Vagina (tissue), 2 donors: ENCODE results near the gene TNNT3. TPM values are rescaled to one million over a fixed set of nuclear protein-coding genes. Genes with fewer than 3 reads are reported as not detected.

ENCODE experiments used
- DNase-seq, 2 donors: peaks; one replicate each; pipeline ENCODE4 v3.0.0-alpha.2; 2017; ENCODE audit errors: extremely low spot score in 2 of 2
- H3K27ac ChIP-seq: fragments of 200-600 bp; sonication (generic); one replicate; pipeline ENCODE4 v1.5.1; 2019
- H3K27me3 ChIP-seq: fragments of 200-600 bp; sonication (generic); one replicate; pipeline ENCODE4 v1.5.1; 2019
- H3K36me3 ChIP-seq, 2 donors: fragments of 200-600 bp; sonication (generic); one replicate each; pipeline ENCODE4 v1.5.1; 2017 to 2019
- H3K4me1 ChIP-seq: fragments of 200-600 bp; sonication (generic); one replicate; pipeline ENCODE4 v1.5.1; 2019
- H3K4me3 ChIP-seq, 2 donors: fragments of 200-600 bp; sonication (generic); 1 replicate in 1 of 2; 2 replicates in 1 of 2; pipeline ENCODE4 v1.5.1; 2016 to 2019
- H3K9me3 ChIP-seq: fragments of 200-600 bp; sonication (generic); one replicate; pipeline ENCODE4 v1.5.1; 2019
- POLR2A ChIP-seq, 2 donors: fragments of 450-650 bp; IDR thresholded peaks; one replicate each; pipeline ENCODE4 v1.6.1; 2017; ENCODE audit warnings: antibody characterized with exemption in 2 of 2, mild to moderate bottlenecking in 2 of 2, moderate library complexity in 2 of 2
- POLR2AphosphoS5 ChIP-seq, 2 donors: sonication (generic); formaldehyde crosslinking; IDR thresholded peaks; one replicate each; pipeline ENCODE4 v1.9.0; 2017; ENCODE audit warnings: antibody characterized with exemption in 2 of 2, mild to moderate bottlenecking in 2 of 2, low read depth in 1 of 2; ENCODE audit not compliant: insufficient read depth in 1 of 2
- intact Hi-C: fragments of 100-400 bp; cut with DNase I; formaldehyde crosslinking; loops from one replicate; pipeline ENCODE4 v1.15.1; 2023
- total RNA-seq: library from RNA; depleted of rRNA; stranded (reverse); fragments of >200 nt; gene quantifications from one replicate; pipeline ENCODE4 v1.2.3, GENCODE V29; 2016
- TF ChIP-seq, protein P1 (sequence below), 3 experiments: fragments of 450-650 bp in 2 of 3; fragments of 200-600 bp in 1 of 3; sonication (generic) in 1 of 3; IDR thresholded peaks; one replicate each; pipeline ENCODE4 v1.5.1; 2017 to 2019; ENCODE audit warnings: antibody characterized with exemption in 3 of 3, mild to moderate bottlenecking in 2 of 3, moderate library complexity in 2 of 3

TNNT3 gene
- total RNA-seq, 1 donor from 2014 or later, result 20.4 TPM

DNA sequence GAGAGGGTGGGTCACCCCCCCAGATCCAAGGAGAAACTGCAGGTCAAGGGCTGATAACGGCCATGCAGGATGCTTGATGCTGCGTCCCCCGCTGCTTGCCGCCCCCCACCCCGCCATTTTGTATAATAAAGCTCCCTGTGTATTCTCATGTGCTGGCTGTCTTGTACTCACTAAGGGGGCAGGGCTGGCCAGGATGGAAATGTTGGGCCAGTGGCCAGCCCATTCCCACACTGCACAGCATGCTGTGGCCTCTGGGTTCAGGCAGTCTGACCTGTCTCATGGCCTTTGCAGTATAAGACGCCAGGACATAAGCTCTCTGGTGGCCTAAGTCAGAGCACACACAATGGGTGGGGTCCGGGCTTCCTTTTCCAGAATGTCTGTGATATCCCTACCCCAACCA, 27.4 kb upstream of the TNNT3 start:
- no peak for TF ChIP-seq POLR2A (IDR thresholded peaks at IDR 0.05)
- TF ChIP-seq, protein P1, sequence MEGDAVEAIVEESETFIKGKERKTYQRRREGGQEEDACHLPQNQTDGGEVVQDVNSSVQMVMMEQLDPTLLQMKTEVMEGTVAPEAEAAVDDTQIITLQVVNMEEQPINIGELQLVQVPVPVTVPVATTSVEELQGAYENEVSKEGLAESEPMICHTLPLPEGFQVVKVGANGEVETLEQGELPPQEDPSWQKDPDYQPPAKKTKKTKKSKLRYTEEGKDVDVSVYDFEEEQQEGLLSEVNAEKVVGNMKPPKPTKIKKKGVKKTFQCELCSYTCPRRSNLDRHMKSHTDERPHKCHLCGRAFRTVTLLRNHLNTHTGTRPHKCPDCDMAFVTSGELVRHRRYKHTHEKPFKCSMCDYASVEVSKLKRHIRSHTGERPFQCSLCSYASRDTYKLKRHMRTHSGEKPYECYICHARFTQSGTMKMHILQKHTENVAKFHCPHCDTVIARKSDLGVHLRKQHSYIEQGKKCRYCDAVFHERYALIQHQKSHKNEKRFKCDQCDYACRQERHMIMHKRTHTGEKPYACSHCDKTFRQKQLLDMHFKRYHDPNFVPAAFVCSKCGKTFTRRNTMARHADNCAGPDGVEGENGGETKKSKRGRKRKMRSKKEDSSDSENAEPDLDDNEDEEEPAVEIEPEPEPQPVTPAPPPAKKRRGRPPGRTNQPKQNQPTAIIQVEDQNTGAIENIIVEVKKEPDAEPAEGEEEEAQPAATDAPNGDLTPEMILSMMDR (IDR thresholded peaks at IDR 0.05), result no peak
- no peak overlapping the region for H3K27ac ChIP-seq
- H3K4me1 ChIP-seq, result peaks cover 27% of the 10 kb centered on the region
- no peaks in the 10 kb centered on the region for H3K9me3 ChIP-seq
- no peaks in the 10 kb centered on the region for H3K27me3 ChIP-seq
- H3K36me3 ChIP-seq, result peaks cover 0 to 10% of the 10 kb centered on the region in 2 donors
- intact Hi-C loops, result no loop called here
- no peak overlapping the region for H3K4me3 ChIP-seq
- DNase-seq, result no peak

DNA sequence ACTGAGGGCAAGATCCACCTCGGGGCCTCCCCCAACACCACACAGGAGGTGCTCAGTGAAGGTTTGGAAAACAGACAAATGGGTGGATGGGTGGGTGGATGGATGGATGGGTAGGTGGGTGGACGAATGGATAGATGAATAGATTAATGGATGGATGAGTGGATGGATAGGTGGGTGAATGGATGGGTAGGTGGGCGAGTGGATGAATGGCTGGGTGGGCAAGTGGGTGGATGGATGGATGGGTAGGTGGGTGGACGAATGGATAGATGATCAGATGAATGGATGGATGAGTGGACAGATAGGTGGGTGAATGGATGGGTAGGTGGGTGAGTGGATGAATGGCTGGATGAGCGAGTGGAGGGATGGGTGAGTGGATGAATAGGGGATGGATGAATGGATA, 26.9 kb upstream of the TNNT3 start:
- Histone ChIP-seq H3K27ac (no peak overlapping the region), H3K9me3 (no peaks in the 10 kb centered on the region), H3K4me3 (no peak overlapping the region), H3K36me3 (peaks cover 0 to 5% of the 10 kb centered on the region in 2 donors), H3K27me3 (no peaks in the 10 kb centered on the region), H3K4me1 (peaks cover 25% of the 10 kb centered on the region)
- no peak for TF ChIP-seq POLR2A (IDR thresholded peaks at IDR 0.05)
- TF ChIP-seq, protein P1 (IDR thresholded peaks at IDR 0.05), result no peak
- TF ChIP-seq POLR2AphosphoS5 (IDR thresholded peaks at IDR 0.05; ENCODE audit: insufficient read depth in 1 of 2, low read depth in 1 of 2), result no peak
- intact Hi-C loops, result no loop called here
- no peak for DNase-seq

DNA sequence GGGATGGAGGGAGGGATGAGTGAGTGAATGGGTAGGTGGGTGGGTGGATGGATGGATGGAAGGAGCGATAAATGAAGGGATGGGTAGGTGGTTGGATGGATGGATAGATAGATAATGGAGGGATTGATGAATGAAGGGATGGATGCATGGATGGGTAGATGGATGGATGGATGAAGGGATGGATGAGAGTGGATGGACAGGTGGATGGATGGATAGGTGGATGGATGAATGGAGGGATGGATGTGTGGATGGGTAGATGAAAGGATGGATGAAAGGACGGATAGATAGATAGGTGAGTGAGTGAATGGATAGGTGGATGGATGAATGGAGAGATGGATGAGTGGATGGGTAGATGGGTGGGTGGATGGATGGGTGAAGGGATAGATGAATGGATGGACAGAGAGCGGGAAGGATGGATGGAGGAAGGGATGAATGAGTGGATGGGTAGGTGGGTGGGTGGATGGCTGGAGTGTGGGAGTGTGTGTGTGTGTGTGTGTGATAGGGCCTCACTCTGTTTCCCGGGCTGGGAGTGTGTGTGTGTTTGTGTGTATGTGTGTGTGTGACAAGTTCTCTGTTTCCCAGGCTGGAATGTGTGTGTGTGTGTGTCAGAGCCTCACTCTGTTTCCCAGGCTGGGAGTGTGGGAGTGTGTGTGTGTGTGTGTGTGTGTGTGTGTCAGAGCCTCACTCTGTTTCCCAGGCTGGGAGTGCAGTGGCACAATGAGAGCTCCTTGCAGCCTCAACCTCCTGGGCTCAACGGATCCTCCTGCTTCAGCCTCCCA, 25.7 kb upstream of the TNNT3 start:
- H3K27me3 ChIP-seq, result no peaks in the 10 kb centered on the region
- no peak overlapping the region for H3K27ac ChIP-seq
- H3K4me1 ChIP-seq, result peaks cover 13% of the 10 kb centered on the region
- no peaks in the 10 kb centered on the region for H3K9me3 ChIP-seq
- no peak for DNase-seq
- TF ChIP-seq, protein P1 (IDR thresholded peaks at IDR 0.05), result no peak
- TF ChIP-seq POLR2AphosphoS5 (IDR thresholded peaks at IDR 0.05; ENCODE audit: insufficient read depth in 1 of 2, low read depth in 1 of 2), result no peak
- TF ChIP-seq POLR2A (IDR thresholded peaks at IDR 0.05), result no peak
- H3K36me3 ChIP-seq, result no peaks in the 10 kb centered on the region
- no peak overlapping the region for H3K4me3 ChIP-seq
- intact Hi-C loops, result loop anchor here (1.0 kb wide), 1 partner anchor 23 kb away; no protein-coding TSS in a partner anchor

DNA sequence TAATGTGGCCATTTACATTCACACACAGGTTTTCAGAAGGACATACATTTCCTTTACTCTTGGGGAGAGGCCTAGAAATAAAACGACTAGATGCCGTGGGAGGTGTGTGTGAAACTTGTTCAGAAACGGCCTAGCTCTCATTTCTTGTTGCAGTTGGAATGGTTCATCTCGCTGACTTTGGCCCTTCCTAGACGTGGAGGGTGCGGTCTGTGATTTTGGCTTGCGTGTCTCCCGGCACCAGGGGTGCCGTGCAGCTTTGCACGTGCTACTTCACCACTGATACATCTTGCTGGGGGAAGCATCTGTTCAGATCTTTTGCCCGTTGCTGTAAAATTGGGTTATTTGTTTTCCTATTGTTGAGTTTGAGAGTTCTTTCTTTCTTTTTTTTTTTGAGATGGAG, 24.7 kb upstream of the TNNT3 start:
- intact Hi-C loops, result no loop called here
- H3K4me3 ChIP-seq, result no peak overlapping the region
- H3K27ac ChIP-seq, result no peak overlapping the region
- H3K27me3 ChIP-seq, result no peaks in the 10 kb centered on the region
- DNase-seq, result no peak
- no peaks in the 10 kb centered on the region for H3K36me3 ChIP-seq
- H3K9me3 ChIP-seq, result no peaks in the 10 kb centered on the region
- peaks cover 3% of the 10 kb centered on the region for H3K4me1 ChIP-seq
- TF ChIP-seq, protein P1 (IDR thresholded peaks at IDR 0.05), result no peak
- TF ChIP-seq POLR2A (IDR thresholded peaks at IDR 0.05) (no peak), POLR2AphosphoS5 (IDR thresholded peaks at IDR 0.05; ENCODE audit: insufficient read depth in 1 of 2, low read depth in 1 of 2) (no peak)

GRCh38 chr11:1896468-1896867, 23.0 kb upstream of the TNNT3 start:
- Histone ChIP-seq H3K36me3 (no peaks in the 10 kb centered on the region), H3K4me1 (no peaks in the 10 kb centered on the region), H3K27ac (no peak overlapping the region), H3K9me3 (no peaks in the 10 kb centered on the region), H3K4me3 (no peak overlapping the region), H3K27me3 (no peaks in the 10 kb centered on the region)
- no peak for DNase-seq
- TF ChIP-seq POLR2AphosphoS5 (IDR thresholded peaks at IDR 0.05; ENCODE audit: insufficient read depth in 1 of 2, low read depth in 1 of 2), result no peak
- TF ChIP-seq POLR2A (IDR thresholded peaks at IDR 0.05), result no peak
- TF ChIP-seq, protein P1 (IDR thresholded peaks at IDR 0.05), result no peak
- intact Hi-C loops, result no loop called here
